GM06990 (cell line): ENCODE measurements around the gene ARL8B.

ENCODE experiments used
- DNase-seq: peaks from one replicate; pipeline ENCODE4 v3.0.0-alpha.2; 2011; ENCODE audit not compliant: insufficient read length; ENCODE audit errors: extremely low read depth
- H3K27me3 ChIP-seq: replicated peaks from 2 replicates; pipeline ENCODE4 v1.6.0; 2011; ENCODE audit warnings: low read length; ENCODE audit not compliant: control insufficient read depth, insufficient read depth
- H3K36me3 ChIP-seq: 2 replicates; pipeline ENCODE4 v1.5.1; 2011; ENCODE audit warnings: low read length; ENCODE audit not compliant: control insufficient read depth, insufficient read depth
- H3K4me3 ChIP-seq: replicated peaks from 2 replicates; pipeline ENCODE4 v1.5.1; 2011; ENCODE audit warnings: low read depth, mild to moderate bottlenecking, control low read depth, low read length
- TF ChIP-seq, protein P1 (sequence below): IDR thresholded peaks from 2 replicates; pipeline ENCODE4 v1.5.1; 2011; ENCODE audit warnings: low read length, control low read depth, mild to moderate bottlenecking, inconsistent platforms; ENCODE audit not compliant: insufficient read depth, poor library complexity, severe bottlenecking

ARL8B gene

GRCh38 chr3:5116538-5116937, 5.6 kb upstream of the ARL8B start:
- H3K36me3 ChIP-seq = no peaks in the 10 kb centered on the region
- no peak for DNase-seq

DNA sequence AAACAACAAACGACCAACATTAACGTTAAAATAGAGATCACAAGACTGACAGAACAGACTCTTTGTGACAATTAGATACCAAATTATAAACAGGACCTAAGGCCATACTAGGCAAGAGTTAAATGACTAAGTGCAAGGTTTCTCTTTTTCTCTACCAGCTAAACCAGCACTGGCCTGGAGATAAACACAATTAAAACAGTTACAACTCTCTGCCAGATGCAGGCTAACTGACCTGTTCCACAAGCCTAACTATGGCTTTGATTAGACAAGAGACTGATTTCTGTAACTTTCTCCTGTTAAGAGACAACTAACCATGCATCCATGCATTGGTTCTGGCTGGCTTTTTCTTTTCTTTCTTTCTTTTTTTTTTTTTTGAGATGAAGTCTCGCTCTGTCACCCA, 1.6 kb upstream of the ARL8B start:
- no peak for DNase-seq
- H3K4me3 ChIP-seq = no peak overlapping the region
- TF ChIP-seq, protein P1, sequence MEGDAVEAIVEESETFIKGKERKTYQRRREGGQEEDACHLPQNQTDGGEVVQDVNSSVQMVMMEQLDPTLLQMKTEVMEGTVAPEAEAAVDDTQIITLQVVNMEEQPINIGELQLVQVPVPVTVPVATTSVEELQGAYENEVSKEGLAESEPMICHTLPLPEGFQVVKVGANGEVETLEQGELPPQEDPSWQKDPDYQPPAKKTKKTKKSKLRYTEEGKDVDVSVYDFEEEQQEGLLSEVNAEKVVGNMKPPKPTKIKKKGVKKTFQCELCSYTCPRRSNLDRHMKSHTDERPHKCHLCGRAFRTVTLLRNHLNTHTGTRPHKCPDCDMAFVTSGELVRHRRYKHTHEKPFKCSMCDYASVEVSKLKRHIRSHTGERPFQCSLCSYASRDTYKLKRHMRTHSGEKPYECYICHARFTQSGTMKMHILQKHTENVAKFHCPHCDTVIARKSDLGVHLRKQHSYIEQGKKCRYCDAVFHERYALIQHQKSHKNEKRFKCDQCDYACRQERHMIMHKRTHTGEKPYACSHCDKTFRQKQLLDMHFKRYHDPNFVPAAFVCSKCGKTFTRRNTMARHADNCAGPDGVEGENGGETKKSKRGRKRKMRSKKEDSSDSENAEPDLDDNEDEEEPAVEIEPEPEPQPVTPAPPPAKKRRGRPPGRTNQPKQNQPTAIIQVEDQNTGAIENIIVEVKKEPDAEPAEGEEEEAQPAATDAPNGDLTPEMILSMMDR = no peak
- H3K36me3 ChIP-seq = no peaks in the 10 kb centered on the region
- no peaks in the 10 kb centered on the region for H3K27me3 ChIP-seq

More at GRCh38 chr3:5116538-5116937, 5.6 kb upstream of the ARL8B start:
- TF ChIP-seq, protein P1 = no peak
- Histone ChIP-seq H3K4me3 (no peak overlapping the region), H3K27me3 (no peaks in the 10 kb centered on the region)

- peak overlapping the region; percentile 99 for H3K4me3 ChIP-seq
- H3K27me3 ChIP-seq = no peaks in the 10 kb centered on the region
- no peaks in the 10 kb centered on the region for H3K36me3 ChIP-seq
- TF ChIP-seq, protein P1 = no peak
- DNase-seq = no peak
Observed at GRCh38 chr3:5122741-5123706, 932 bp downstream of the ARL8B start.

DNA sequence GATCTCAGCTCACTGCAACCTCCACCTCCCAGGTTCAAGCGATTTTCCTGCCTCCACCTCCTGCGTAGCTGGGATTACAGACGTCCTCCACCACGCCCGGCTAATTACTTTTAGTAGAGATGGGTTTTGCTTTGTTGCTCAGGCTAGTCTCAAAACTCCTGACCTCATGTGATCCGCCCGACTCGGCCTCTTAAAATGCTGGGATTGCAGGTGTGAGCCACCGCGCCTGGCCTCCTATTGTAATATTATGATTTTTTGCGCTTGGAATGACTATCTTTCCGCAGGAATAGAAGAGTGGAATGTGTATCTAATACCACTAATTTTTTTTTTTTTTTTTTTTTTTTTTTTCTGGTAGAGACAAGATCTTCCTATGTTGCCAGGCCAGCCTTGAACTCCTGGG, 1.8 kb downstream of the ARL8B start:
- H3K4me3 ChIP-seq = peak overlapping the region; percentile 99
- no peaks in the 10 kb centered on the region for H3K36me3 ChIP-seq
- TF ChIP-seq, protein P1 = no peak
- no peak for DNase-seq
- no peaks in the 10 kb centered on the region for H3K27me3 ChIP-seq

GRCh38 chr3:5126586-5126985, 4.5 kb downstream of the ARL8B start:
- DNase-seq = no peak
- no peaks in the 10 kb centered on the region for H3K36me3 ChIP-seq
- TF ChIP-seq, protein P1 = no peak
- no peaks in the 10 kb centered on the region for H3K27me3 ChIP-seq
- H3K4me3 ChIP-seq = no peak overlapping the region
